ENCODE measurements around the gene CRB1.
A peak's percentile ranks its signal among the peaks of the same experiment; 100 is the strongest.

CRB1 gene

GRCh38 chr1:197268012-197268411, at the start of gene CRB1:
TSS of gene CRB1 (plus strand) at chr1:197268252. CDS start at chr1:197268413, 161 bp downstream.
- DNase-seq (ENCODE audit: low read depth): no peak

- no peak for DNase-seq (ENCODE audit: low read depth)
Measured at GRCh38 chr1:197218857-197219256, 49.2 kb upstream of the CRB1 start.

- DNase-seq (ENCODE audit: low read depth): no peak
Measured at GRCh38 chr1:197222025-197222685, 45.9 kb upstream of the CRB1 start.

GRCh38 chr1:197222780-197223179, 45.3 kb upstream of the CRB1 start:
- DNase-seq (ENCODE audit: low read depth): no peak

- no peak for DNase-seq (ENCODE audit: low read depth)
Measured at GRCh38 chr1:197224160-197224559, 43.9 kb upstream of the CRB1 start.

GRCh38 chr1:197225611-197226010, 42.4 kb upstream of the CRB1 start:
- DNase-seq (ENCODE audit: low read depth): no peak

GRCh38 chr1:197234581-197234980, 33.5 kb upstream of the CRB1 start:
- DNase-seq (ENCODE audit: low read depth): no peak

GRCh38 chr1:197235355-197235754, 32.7 kb upstream of the CRB1 start:
- DNase-seq (ENCODE audit: low read depth): no peak

GRCh38 chr1:197247465-197247864, 20.6 kb upstream of the CRB1 start:
- DNase-seq (ENCODE audit: low read depth): no peak

- no peak for DNase-seq (ENCODE audit: low read depth)
Measured at GRCh38 chr1:197249324-197249723, 18.7 kb upstream of the CRB1 start.

GRCh38 chr1:197250616-197251015, 17.4 kb upstream of the CRB1 start:
- DNase-seq (ENCODE audit: low read depth): no peak

GRCh38 chr1:197252973-197253372, 15.1 kb upstream of the CRB1 start:
- no peak for DNase-seq (ENCODE audit: low read depth)

GRCh38 chr1:197254866-197255265, 13.2 kb upstream of the CRB1 start:
- no peak for DNase-seq (ENCODE audit: low read depth)

GRCh38 chr1:197264936-197265567, 3.0 kb upstream of the CRB1 start:
- no peak for DNase-seq (ENCODE audit: low read depth)

- no peak for DNase-seq (ENCODE audit: low read depth)
Measured at GRCh38 chr1:197269053-197269452, 1.0 kb downstream of the CRB1 start.

GRCh38 chr1:197272791-197273190, 4.7 kb downstream of the CRB1 start:
- no peak for DNase-seq (ENCODE audit: low read depth)

GRCh38 chr1:197277166-197277565, 9.1 kb downstream of the CRB1 start:
- no peak for DNase-seq (ENCODE audit: low read depth)

- no peak for DNase-seq (ENCODE audit: low read depth)
Measured at GRCh38 chr1:197284325-197284724, 16.3 kb downstream of the CRB1 start.

- DNase-seq (ENCODE audit: low read depth): no peak
Measured at GRCh38 chr1:197284966-197285365, 16.9 kb downstream of the CRB1 start.

- no peak for DNase-seq (ENCODE audit: low read depth)
Measured at GRCh38 chr1:197285526-197286205, 17.6 kb downstream of the CRB1 start.

GRCh38 chr1:197286634-197287033, 18.6 kb downstream of the CRB1 start:
- DNase-seq (ENCODE audit: low read depth): no peak

GRCh38 chr1:197287863-197288262, 19.8 kb downstream of the CRB1 start:
- no peak for DNase-seq (ENCODE audit: low read depth)

GRCh38 chr1:197302775-197303174, 34.7 kb downstream of the CRB1 start:
- DNase-seq (ENCODE audit: low read depth): peak; percentile 20

Measured in HS-27A (cell line).